Choroid plexus epithelial cell (primary cell): ENCODE data around the gene NYNRIN.

ENCODE experiments used
- DNase-seq: peaks from one replicate; pipeline ENCODE4 v3.0.0-alpha.2; 2010; ENCODE audit warnings: low read depth
- H3K4me3 ChIP-seq: 2 replicates; pipeline ENCODE4 v1.5.1; 2011; ENCODE audit warnings: low read depth, mild to moderate bottlenecking, control low read depth, low read length, moderate library complexity
- CTCF ChIP-seq: conservative IDR thresholded peaks from 2 replicates; pipeline ENCODE4 v1.5.1; 2011; ENCODE audit warnings: low read depth, mild to moderate bottlenecking, control low read depth, inconsistent platforms, low read length, moderate library complexity

The NYNRIN gene

GRCh38 chr14:24434676-24435075 is 35.9 kb downstream of the NYNRIN start:
- TF ChIP-seq CTCF: no peak
- no peak for DNase-seq
- no peak overlapping the region for H3K4me3 ChIP-seq

- DNase-seq: no peak
- no peak overlapping the region for H3K4me3 ChIP-seq
- TF ChIP-seq CTCF: no peak
Measured at GRCh38 chr14:24435192-24435810, 36.5 kb downstream of the NYNRIN start.

- no peak for TF ChIP-seq CTCF
- no peak overlapping the region for H3K4me3 ChIP-seq
- DNase-seq: no peak
Measured at GRCh38 chr14:24435998-24436354, 37.2 kb downstream of the NYNRIN start.

GRCh38 chr14:24436355-24437019 is 37.7 kb downstream of the NYNRIN start:
- TF ChIP-seq CTCF: peak; percentile 85
- H3K4me3 ChIP-seq: no peak overlapping the region
- peak; percentile 90 for DNase-seq

- no peak overlapping the region for H3K4me3 ChIP-seq
- DNase-seq: no peak
- TF ChIP-seq CTCF: no peak
Measured at GRCh38 chr14:24437020-24437735, 38.4 kb downstream of the NYNRIN start.

GRCh38 chr14:24437736-24438067 is 38.9 kb downstream of the NYNRIN start:
- no peak for DNase-seq
- H3K4me3 ChIP-seq: no peak overlapping the region
- TF ChIP-seq CTCF: no peak
